Measurements from ENCODE around the gene CNN2.

CNN2 gene

DNA sequence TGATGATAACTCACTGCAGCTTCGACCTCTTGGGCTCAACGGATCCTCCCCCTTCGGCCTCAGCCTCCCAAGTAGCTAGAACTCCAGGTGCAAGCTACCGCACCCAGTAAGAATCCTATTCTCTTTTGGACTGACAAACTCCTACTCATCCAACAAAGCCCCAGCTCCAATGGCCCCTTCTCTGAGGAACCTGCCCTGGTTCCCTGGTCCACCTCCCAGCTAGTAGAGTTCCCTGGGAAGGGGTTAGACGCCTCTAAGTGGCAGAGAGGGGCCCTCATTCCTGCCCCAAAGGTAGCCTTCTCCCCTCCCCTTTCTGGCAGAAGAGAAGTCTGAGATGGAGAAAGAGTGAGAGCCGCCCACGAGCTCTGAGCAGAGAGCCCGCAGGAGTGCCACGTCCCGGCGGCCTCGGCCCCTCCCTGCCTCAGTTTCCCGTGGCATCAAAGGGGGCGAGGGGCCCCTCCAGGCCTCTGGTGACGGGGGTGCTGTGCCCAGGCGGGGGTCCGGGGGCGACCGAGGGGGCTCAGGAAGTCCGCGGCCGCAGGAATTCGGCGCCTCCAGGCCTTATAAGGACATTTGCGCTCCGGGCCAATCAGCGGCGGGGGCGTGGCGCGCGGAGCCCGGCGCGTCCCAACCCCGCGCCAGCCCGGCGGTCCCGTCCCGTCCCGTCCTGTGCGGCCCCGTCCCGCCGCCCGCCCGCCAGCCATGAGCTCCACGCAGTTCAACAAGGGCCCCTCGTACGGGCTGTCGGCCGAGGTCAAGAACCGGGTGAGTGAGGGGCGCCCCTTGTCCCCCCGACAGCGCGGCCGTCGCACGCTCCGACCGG lies at the start of gene CNN2:
Gene CNN2 (plus strand): TSS at position 649 of the 823 bp plus-strand sequence. CDS start 54 bp downstream, at position 703.
- DNase-seq, result peak in 3 of 4 experiments; percentile 27 to 40 (median 30)

DNA sequence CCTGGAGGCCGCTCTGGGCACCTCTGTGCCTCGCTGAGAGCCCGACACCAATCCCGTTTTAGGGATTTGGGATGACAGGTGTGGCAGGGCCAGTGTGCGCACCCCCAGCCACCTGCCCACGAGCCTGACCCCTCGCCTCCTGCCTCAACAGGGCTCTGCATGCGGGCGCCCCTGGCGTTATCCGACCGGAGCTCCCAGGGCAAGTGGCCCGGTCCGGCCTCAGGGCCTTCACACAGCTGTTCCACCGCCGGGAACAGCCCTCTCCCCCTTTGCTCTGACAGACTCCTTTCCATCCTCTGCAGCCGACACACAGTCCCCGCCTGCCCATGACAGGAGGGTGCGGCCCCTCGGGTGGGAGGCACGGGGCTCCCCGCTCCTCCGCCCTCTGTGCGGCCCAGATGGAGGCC lies 49.3 kb upstream of the CNN2 start:
- DNase-seq, result no peak

DNA sequence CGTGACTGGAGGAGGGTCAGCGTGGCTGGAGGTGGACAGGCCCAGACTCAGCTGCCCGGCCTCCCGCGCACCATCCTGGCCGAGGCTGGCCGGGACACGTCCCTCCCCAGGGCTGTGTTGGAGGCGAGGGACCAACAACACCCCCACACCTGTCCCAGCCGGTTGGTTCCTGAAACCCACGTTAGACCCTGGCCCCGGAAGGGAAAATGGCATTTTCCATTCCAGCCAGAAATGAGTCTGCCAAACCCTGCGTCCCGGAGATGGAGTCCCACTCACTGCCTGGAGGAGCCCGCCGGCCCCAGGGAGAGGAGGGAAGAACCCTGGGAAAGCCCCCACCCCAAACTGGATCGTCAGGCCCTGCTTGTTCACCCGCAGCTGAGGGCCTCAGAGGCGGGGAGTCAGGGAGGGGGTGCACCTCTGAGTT lies 47.1 kb upstream of the CNN2 start:
- no peak for DNase-seq

DNA sequence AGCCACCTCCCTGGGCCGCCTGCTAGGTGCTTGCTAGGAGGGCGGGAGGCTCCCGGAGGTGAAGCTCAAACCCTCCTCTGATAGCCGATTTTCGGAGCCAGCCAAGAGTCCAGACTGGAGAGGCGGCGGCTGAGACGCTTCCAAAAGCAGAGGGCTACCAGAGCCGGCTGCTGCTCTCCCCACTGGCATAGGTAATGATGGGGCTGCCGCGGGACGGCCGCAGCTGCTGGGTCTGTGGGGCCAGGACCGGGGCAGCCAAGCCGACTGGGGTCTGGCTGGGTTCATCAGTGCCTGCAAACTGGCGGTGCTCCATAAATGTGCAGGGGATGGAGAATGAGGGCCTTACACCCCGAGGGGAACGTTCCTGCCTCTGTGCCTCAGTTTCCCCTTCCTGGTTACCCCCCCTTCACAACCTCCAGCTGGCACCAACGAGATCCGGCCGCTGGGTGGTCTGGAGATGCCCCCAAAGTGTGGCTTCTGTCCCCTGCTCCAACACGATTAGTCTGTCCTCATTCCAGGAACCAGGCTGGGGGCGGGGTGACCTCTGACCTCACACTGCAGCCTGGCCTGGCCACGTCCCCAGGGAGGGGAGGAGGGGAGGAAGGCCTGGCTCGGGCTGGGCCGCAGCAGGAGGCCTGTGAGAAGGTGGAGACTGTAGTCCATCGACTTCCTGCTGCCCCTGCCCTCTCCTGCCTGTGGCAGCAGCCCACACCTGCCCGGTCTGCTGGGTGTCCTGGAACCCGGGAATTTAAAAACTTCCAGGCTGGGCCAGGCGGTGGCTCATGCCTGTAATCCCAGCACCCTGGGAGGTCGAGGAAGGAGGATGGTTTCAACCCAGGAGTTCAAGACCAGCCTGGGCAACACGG lies 46.0 kb upstream of the CNN2 start:
- no peak for DNase-seq

DNA sequence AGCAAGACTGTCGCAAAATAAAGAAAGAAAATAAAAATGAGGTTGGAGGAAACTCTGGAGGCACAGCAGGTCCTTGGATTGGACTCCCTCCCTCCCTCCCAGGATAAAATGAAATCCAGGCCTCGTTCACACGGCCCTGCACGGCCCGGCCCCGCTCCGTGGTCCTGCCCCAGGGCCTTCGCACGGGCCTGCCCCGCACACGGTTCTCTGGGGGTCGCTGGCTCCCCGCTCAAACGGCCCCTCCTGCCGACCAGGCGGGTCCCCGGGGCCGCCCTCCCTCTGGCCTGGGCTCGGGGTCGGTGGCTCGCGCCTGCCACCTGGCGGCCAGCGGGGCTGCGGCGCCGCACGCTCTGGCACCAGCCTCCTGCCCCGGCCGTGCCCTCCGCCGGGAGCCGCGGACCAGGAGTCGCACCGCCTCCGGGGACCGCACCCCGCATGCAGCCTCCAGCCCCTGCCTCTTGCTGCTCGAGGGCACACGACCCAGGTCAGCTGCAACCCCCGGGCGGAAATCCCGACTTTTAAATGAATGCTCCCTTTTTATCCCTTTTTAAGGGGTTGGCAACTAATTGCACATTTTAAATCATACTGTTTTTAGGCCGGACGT lies 43.7 kb upstream of the CNN2 start:
- DNase-seq, result peak; percentile 52 to 66 (median 57)

DNA sequence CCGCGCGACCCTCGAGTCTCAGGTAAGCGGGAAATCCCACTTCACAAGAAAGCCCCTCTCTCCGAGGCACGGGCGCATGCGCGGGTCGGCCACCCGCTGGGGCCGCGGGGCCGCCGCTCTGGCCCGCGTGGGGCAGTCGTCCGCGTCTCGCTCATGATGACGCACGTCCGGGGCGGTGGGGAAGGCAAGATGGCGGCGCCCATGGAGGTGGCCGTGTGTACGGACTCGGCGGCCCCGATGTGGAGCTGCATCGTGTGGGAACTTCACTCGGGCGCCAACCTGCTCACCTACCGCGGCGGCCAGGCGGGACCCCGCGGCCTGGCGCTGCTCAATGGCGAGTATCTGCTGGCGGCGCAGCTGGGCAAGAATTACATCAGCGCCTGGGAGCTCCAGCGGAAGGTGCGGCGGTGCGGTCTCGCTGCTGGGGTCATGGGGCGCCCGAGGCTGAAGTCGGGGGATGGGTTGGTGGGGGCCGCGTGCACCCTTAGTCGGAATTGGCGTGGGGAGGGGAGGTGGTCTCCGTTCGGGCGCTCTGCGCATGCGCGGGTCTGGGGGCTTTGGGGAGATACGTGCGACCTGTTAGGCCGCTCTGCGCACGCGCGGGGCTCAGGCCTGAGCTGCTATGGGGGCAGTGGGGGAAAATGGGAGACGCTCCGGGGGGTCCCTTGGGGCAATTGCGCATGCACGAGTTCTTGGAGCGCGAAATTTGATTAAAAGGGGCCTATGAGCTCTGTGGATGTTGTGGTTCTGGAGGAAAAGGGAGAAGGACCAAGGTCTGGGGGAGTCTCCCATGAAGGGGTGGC lies 42.0 kb upstream of the CNN2 start, which contains the start of gene WDR18:
Gene WDR18 (plus strand): TSS at position 181 of the 803 bp plus-strand sequence. CDS start 9 bp downstream, at position 190.
- peak; percentile 74 to 82 (median 77) for DNase-seq

DNA sequence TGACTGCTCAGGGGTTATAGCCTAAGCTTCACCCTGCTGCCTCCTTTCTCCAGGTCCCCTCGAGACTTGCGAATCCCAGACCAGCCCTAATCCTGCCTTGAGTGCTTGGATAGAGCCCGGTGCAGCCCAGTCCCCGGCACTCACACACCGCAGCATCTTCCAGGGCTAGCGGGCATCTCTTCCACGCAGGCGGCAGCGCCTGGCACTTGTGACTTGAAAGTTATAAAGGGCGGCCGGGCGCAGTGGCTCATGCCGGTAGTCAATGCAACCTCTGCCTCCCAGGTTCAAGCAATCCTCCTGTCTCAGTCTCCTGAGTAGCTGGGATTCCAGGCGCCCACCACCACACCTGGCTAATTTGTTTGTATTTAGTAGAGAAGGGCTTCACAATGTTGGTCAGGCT lies 40.3 kb upstream of the CNN2 start:
- no peak for DNase-seq

DNA sequence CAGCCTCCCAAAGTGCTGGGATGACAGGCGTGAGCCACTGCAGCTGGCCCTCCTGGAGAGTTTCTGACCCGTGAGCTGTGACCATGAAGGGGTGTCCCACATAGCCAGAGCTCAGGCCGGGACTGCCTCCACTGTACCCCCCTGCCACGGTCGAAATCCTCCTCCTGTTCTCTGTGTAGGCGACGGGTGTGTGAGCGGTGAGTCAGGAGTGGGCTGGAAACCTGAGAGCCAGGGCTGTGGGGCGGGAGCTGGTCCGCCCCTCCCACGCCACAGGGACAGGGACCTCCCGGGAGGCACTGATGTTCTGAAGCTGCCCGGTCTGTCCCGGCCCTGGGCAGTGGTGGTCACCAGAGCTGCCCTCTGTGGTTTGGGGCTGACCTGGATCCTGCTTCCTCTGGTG lies 38.3 kb upstream of the CNN2 start:
- DNase-seq, result no peak

DNA sequence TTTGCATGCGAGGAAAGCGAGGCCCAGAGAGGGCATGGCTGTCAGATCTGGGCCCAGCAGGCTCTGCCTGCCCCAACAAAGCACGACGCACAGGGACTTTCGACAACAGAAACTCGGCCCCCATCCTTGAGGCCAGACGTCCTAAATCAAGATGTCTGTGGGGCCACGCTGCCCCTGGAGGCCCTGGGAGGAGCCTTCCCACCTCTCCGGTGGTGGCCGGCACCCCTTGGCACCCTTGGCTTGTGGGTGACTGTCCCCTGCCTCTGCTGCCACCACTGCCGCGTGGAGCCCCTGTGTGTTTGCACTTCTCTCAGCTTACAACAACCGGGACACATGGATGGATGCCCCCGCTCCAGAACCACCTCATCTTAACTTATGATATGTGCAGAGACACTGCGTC lies 37.9 kb upstream of the CNN2 start:
- DNase-seq, result no peak

DNA sequence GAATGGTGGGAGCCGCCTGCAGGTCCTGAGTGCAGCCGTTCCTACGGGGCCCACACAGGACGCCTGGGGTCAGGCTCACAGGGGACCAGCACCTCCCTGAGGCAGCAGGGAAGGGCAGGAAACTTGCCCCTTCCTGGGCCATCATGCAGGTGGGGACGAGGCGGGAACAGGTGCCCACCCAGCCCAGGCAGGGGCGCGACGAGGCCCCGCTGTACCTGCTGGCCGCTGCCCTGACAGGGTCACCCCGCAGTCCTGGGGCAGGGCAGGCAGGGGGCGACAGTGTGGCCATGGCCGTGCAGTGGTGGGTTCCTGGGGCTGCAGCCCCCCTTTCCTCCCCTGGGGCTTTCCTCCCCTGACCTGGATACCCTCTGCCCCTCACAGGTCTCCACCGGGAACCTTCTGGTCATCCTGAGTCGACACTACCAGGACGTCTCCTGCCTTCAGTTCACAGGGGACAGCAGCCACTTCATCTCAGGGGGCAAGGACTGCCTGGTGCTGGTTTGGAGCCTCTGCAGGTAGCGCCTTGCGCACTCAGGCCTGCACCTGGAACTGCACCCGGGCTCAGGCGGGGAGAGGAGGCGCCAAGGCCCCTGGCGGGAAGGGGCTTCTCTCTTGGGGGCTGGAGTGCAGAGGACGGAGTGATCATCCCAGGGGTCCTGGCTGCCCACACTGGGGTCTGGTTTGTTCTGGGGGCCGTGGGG lies 36.9 kb upstream of the CNN2 start:
- no peak for DNase-seq

DNA sequence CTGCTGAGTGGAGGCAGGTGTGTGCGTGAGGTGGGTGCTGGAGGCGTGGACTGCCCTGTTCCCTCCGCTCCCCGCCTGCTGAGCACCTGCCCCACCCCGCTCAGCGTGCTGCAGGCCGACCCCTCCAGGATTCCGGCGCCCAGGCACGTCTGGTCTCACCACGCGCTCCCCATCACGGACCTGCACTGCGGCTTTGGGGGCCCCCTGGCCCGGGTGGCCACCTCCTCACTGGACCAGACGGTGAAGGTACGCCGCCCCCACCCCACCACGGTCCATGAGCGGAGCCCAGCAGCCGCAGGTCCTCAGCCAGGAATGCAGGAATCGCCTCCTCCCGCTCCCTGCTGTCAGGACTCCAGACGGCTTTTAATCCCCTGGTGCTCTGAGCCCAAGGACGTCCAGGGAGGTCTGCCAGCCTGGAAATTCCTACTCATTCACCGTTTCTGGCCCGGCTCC lies 36.3 kb upstream of the CNN2 start:
- DNase-seq, result no peak

DNA sequence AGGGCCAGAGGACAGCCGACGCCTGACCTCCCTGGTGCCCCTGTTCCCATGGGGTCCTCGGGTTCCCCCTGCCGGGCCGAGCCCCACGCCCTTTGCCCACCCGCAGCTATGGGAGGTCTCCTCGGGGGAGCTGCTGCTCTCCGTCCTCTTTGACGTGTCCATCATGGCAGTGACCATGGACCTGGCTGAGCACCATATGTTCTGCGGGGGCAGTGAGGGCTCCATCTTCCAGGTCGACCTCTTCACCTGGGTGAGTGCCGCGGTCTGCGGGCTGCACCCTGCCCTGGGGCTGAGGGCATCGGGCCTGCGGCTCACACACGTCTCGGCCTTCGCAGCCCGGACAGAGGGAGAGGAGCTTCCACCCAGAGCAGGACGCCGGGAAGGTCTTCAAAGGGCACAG lies 35.7 kb upstream of the CNN2 start:
- DNase-seq, result no peak

DNA sequence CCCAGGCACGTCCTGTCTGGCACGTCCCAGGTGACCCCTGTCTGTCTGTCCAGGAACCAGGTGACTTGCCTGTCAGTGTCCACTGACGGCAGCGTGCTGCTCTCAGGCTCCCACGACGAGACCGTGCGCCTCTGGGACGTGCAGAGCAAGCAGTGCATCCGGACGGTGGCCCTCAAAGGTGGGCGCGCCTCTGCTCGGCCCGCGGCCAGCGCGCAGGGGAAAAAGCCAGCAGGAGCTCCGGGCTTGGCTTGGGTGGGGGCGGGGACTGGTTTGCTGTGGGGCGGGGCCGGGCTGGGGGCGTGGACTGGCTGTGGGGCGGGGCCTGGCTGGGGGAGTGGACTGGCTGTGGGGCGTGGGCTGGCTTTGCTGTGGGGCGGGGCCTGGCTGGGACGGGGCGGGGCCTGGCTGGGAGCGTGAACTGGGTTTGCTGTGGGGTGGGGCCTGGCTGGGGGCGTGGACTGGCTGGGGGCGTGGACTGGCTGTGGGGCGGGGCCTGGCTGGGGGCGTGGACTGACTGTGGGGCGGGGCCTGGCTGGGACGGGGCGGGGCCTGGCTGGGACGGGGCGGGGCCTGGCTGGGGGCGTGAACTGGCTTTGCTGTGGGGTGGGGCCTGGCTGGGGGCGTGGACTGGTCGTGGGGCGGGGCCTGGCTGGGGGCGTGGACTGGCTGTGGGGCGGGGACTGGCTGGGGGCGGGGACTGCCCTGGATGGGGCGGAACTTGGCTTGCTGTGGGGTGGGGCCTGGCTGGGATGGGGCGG lies 35.1 kb upstream of the CNN2 start:
- DNase-seq, result peak; percentile 43 to 58 (median 52)

DNA sequence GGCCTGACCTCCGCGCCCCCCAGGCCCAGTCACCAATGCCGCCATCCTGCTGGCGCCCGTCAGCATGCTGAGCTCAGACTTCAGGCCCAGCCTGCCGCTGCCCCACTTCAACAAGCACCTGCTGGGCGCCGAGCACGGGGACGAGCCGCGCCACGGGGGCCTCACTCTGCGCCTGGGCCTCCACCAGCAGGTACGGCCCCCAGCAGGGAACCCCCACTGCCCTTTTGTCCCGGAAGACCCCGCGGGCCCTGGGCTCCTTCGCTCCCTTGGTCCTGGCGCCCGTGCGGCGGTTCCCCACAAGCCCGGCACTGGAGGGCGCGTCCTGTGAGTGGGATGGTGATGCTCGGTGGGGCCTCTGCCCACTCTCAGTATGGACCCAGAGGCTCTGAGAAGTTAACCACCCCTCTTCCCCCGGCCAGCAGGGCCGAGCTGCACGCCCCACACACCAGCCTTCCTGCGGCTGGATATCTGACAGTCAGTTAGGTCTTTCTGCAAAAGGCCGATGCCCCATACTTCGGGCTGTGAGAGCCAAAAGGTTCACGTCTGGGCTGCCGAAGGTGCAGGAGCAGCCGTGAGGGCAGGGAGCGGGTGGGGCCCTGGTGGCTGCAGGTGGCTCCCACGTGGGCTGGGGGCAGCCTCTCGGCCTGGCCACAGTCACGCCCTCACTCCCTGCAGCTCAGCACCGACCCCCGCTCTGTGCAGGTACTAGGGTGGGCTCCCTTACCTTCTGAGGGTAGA lies 34.3 kb upstream of the CNN2 start:
- no peak for DNase-seq

DNA sequence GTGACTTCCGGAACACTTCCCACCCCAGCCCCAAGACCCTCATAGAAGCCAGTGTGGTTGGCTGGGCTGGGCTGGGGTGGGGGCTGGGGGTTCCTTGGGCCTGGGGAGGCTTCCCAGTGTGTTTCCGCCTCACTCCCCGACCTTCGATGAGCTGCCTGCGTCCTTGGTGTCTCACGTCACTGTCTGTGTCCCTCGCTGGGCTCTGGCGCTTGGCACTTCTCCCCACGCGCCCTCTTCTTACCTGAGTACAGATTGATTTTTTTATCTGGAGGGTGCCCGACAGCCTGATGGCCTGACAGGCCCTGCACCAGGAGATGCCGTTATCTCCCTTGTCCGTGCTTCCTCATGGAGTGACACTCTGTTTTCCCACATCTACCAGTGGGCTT lies 33.7 kb upstream of the CNN2 start:
- DNase-seq, result no peak

DNA sequence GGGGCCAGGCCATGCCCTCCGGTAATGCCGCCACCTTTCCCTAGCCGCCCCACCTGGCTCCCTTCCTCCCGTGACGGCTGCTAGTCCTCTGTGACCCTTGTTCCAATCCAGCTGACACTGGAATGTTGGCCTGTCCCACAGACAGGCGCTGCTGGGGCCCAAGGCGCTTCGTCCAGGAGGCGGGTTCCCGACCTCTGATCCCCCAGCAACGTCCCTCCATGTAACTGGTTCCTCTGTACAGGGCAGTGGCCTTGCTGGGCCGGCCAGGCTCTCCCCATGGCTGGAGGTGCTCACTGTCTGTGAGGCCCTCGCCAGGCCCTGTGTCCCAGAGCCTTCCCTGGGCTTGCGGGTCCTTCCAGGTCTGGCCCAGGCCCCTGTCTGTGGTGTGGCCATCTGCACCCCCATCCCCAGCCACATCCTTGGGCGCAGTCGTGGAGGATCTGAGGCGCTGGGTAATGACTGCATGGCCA lies 33.0 kb upstream of the CNN2 start:
- no peak for DNase-seq

DNA sequence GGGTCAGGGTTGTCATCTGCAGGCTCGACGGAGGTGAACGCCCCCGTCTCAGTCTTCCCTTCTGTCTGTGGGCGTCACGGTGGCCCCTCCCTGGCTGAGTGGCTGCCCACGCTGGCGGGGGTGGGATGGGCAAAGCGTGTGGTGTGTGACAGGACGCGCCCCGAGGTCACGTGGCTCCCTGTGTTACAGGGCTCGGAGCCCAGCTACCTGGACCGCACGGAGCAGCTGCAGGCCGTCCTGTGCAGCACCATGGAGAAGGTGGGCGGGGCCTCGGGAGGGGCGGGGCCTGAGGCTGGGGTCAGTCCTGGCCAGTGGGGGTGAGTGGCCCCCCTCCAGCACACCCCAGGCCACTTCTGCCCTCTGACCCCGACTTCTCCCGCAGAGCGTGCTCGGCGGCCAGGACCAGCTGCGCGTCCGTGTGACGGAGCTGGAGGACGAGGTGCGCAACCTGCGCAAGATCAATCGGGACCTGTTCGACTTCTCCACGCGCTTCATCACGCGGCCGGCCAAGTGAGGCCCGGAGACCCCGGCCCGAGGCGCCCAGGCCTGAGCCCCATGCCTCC lies 32.5 kb upstream of the CNN2 start:
- DNase-seq, result no peak

DNA sequence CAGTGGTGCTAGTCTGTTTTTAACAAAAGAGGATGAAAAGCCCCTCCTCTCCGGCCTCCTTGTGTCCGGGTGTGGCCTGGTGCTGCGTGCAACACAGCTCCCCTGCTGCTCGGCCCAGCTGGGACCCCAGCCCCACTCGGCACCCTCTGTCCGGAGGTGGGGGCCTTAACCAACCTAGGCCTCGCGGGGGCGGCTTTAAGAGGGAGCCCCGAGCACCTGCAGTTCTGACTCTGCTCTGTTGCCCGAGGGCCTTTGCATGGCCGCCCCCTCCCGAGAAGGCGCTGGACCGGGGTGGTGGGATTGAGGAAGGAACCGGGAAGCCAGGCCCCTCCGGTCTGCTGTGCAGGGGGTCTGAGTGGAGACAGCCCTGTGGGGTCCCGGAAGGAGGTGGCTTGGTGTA lies 31.9 kb upstream of the CNN2 start:
- no peak for DNase-seq

DNA sequence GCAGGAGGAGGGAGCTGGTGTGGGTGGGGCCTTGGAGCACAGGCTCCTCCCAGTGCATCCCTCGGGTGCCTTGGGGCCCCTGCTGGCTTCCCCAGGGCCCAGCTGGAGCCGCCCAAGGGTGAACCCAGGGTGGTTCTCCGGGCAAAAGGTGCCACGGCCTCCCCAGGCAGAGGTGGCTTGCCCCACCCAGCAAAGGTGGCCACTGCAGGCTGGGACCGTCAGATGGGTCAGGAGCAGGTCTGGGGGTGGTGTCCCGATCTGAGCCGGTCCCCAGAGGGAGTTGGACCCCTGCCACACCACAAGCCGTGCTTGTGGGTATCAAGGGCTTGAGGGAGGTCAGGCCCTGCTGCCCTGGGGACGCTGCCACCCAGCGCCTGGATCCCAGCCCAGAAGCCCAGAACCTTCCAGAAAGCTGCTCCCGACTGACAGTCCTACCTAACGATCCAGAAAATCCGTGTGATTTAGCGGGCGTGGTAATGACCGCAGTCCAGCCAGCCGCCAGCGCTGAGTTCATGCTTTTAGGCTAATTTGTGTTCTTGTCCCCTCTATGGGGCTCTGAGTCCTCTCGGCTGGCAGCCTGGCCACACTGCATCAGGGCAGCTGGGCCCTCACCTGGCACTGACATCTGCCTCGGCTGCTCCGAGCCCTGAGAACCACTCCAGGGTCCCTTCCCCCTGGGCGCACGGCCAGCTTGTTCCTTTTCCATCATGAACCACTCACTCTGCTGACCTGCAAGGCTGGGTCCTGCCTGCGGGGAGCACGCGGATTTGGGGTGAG lies 31.2 kb upstream of the CNN2 start:
- DNase-seq, result no peak

All from activated CD4-positive, CD25-positive, alpha-beta regulatory T cell (primary cell).